Activated CD8-positive, alpha-beta memory T cell treated with anti-CD3 and anti-CD28 coated beads, Interleukin-2, amount 50 U/mL, for 48 hours (primary cell): ENCODE data around the gene CDIP1.

Experiments
- DNase-seq: peaks from one replicate; pipeline ENCODE4 v3.0.0-alpha.2; 2020

Gene CDIP1

DNA sequence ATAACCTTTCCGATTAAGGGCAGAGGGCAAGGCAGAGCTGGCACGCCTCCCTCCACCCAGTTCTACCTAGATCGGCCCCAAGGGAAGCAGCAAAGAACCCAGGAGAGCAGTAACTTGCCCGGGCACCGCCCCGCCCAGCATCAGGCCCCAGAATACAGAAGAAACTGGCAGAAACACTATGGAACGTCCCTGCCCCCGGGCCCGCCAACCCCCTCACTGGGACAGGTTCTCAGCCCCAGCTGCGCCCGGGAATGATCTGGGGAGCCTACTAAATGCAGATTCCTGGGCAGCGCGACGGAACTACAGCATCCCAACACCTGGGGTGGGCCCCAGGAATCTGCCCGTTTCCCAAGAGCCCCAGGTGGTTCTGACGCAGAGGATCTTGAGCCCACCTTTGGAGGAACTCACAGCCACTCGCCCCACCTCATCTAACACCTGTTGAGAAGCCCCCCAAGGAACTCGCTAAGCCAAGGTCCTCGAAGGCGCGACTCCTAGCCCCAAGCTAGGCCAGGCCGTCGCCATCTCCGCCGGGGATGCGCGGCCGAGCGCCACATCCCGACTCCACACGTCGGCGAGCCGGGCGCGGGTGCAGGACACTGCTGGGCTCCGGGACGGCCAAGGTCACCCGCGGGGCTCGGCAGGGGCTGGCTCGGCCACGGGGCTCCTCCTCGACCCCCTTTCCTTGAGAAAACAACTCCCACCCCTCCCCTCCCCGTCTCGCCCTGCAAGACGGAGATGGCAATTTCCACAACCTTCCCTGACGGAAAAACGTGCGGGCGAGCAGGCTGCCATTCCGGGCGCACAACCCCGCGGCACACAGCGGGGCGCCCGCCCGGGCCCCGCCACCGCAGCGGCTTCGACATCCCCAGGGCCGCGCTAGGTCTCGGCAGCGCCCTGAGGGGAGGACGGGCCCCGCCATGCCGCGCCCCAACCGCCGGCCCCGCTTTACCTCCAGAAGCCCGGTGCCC, 913 bp downstream of the CDIP1 start:
- DNase-seq: peak; percentile 63

DNA sequence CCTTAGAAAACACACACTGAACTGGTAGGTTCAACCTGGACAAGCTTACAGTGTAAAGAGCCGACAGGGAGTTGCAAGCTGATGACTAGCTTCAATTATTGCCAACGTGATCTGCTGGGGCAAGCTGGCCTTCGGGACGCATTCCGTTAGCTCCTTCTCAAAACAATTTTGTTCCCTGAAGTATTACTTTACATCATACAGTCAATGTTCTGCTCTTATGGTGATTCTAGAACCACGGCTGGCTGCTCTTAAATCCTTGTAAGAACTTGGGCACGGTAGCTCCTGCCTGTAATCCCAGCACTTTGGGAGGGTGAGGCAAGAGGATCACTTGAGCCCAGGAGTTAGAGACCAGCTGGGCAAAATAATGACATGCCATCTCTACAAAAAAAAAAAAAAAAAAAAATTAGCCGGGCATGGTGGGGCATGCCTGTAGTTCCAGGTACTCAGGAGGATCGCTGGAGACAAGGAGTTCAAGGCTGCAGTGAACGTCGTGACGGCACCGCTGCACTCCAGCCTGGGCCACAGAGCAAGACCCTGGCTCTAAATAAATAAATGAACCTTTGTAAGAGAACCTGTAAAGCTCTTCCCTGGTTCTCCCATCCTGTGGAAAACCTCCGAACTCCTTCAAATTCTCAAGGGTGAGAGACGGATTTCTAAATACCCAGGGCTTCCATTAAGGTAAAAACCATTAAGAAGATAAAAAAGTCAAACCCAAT, 2.0 kb downstream of the CDIP1 start:
- no peak for DNase-seq

DNA sequence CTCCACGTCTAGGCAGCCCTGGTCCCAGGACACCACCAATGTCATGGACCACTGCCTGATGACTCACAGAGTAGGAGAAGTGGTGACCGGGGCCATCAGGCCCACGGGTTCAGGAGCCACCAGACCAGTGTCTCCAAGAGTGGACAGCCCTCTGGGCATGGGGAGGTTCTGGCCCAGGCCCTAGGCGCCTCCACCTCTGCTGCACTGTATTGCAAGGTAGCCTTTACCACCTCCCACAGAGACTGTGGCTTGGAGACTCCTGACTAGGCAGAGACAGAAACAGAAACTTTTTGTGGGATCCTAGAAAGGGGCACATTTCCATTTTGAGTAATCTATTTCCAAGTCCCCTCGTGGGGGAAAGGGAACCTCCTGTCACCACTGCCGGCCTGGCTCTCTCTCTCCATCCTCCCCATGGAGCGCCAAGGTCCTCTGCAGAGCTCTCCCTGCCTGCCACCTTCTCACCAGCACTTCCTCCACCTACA, 2.9 kb downstream of the CDIP1 start:
- peak; percentile 64 for DNase-seq

DNA sequence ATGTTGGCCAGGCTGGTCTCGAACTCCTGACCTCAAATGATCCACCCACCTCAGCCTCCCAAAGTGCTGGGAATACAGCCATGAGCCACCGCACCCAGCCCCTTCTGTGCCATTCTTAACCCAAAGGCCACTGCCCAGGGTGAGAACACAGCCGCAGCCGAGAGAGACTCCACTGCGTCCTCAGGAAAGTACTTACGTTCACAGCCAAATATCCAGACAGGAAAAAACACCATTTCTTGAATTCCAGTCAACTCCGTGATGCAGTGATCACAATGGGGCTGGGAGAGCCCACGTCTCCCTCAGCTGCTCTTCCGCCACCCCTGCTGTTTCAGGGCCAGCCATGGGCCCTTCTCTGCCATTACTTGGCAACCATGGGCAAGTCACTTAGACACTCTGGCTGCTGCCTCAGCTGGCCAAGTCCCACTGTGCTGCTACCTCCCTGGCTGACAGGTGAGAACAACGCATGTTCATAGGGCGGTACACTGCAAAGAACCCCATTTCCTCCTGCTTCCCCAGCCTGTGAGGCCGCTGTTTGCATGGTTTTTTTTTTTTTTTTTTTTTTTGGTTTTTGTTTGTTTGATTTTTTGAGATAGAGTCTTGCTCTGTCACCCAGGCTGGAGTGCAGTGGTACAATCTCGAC, 4.3 kb downstream of the CDIP1 start:
- no peak for DNase-seq

DNA sequence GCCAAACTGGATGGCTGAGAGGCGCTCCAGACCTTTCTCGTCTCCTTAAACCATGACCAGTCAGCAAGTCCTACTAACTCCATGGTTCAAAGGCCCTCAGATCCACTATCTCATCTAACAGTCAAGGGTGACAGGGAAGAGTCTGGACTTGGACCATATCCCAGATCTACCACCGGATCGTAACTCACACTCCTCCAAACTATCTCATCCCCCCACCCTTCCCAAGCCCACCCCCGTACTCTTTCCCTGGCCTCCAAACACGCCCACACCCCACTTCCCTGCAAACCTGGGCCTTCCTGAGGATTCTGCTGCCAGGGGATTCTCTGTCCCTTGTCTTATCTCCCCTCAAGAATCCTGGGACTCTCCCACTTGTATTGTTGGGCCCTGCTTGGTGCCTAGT, 5.1 kb downstream of the CDIP1 start:
- DNase-seq: no peak

DNA sequence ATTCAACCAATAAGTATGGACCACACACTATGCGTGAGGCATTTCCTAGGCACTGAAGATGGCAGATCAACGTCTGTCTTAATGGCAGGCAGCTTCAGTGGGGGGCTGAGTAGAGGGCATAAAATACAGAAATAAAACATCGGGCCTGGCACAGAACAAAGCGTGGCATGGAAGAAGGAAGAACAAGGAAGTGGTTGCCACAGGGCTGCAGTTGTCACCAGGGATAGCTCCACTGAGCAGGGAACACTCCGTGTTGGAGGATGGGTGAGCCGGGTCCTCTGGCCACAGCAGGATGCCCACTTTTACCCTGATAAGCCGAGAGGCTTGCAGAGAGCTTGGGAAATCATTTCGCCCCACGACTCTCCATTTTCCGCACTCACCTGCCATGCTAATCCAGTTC, 6.3 kb downstream of the CDIP1 start:
- no peak for DNase-seq

DNA sequence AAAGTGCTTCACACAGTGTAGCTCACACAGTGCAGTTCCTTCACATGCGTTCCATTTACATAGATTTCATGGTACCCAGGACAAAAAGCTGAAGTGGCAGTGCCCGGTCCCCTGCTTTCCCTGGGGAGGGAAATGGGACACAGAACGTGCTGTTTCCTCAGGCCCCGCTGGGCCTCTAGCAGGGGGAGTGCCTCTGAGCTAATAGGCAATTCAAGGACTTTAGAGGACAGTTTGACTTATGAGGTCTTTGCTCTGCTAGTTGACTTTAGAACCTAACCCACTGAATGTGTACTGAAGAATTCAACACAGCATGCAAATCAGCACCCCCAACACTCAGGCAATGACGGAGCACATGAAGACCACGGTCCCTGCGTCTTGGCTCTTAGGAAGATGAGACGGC, 6.8 kb downstream of the CDIP1 start:
- DNase-seq: no peak

DNA sequence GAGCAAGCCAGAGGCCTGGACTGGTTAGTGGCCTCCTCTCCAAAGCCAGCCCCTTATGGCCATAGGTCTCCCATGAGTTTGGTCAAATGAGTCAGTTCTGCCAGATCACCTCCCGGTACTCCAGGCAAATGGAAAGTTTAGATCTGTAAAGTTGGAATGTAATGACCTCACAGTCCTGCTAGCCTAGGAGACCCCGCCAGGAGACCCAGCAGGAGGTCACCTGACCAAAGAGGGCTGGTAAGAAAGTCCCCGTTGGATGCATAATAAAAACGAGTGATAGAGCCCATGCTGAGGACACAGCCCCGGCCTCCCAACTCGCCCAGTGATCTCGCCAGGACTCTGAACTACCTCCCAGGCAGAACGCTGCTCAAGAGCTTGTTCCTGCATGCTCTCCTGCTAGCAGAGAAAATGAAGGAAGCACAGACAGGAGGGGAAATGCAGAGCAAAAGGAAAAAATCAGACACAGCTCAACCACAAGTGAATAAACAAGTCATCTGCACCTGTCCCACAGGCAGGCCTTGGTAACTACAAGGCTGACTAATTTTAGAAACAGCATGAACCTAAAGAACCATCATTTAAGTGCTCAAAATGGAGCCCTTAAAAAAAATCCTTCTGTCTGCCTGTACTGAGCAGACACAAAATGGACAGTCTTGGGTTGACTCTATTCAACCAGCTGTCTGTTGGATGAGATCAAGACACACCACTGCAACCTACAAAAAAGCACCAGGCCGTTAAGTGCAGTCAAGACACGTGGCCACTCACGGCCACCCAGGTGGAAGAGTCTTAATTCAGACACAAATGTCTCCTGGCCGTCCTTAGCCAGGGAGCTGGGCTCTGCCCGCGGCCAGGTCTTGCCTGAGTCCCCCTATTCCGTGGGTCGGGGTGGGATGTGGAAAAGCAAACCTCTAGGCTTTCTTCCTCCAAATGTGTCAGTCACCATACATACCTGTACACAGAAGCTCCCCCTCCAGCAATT, 9.2 kb downstream of the CDIP1 start:
- DNase-seq: no peak

DNA sequence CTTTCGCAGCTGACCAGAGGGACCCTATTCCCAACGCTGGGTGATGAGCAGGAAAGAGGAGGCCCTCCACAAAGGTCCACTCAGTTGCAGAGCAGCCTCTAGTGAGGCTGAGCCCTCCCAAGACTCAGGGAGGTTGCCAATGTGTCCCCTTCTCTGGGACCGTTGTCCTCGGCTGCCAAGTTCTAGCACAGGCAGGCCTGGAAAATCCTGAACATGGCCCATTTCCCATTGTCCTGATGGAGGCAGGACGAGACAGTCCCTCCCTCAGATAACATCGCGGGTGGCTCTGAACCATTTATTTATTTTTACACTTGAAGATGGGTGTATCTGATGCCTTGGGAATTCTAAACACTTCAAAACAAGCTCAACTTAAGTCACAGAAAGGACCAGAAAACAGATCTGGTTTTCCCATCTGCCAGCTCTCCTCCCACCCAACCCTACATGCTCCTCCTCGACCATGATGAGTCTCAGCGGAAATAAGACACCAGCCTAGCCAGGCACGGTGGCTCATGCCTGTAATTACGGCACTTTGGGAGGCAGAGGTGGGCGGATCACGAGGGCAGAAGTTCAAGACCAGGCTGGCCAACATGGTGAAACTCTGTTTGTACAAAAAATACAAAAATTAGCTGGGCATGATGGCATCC, 12.8 kb downstream of the CDIP1 start:
- no peak for DNase-seq

DNA sequence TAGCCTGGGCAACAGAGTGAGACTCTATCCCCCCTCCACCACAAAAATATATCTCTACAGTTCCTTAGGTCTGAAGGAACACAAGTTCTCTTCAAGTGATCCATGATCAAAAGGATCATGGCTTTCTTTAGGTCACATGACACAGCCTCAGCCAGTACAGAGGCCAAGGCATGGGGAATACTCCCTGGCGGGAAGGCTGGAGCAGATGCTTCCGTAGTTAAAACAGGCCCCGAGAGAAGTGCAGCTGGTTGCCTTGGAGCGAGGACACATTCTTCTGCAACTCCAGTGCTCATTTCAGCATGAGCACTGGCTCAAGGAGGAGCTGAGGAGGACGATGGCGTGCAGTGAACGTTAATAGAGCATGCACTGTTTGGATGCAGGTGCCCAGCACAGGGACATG, 13.5 kb downstream of the CDIP1 start:
- DNase-seq: no peak

DNA sequence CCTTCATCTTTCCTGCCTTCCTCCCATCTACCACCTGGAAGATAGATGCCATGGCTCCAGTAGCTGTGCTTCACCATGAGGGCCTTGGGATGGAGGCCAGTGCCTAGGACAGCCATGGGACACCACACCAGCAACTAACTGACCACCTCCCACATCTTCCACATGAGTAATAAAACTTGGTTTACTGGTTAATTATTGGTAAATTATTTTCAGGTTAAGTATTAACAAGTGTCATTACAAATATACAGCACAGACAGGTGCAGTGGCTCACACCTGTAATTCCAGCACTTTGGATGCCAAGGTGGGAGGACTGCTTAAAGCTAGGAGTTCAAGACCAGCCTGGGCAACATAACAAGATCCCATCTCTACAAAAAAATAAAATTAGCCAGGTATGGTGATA, 14.0 kb downstream of the CDIP1 start:
- no peak for DNase-seq

DNA sequence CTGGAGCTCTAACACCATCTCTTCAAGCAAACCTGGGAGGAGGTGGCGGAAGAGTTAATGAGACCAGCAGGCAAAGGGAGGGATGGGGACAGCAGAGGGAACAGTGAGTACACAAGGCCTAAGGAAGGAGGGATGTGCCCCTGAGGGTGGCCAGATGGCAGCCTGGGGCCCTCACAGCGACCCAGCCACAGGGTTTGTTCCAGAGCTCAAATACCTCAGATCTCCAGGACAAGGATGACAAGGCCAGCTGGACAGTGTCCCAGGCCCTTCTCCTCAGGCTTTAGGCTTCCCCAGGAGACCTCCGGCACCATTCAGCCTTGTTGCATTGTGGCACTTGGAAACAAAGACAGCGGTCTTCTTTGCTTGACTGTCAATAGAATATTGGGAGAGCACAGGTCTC, 14.9 kb downstream of the CDIP1 start:
- DNase-seq: no peak

DNA sequence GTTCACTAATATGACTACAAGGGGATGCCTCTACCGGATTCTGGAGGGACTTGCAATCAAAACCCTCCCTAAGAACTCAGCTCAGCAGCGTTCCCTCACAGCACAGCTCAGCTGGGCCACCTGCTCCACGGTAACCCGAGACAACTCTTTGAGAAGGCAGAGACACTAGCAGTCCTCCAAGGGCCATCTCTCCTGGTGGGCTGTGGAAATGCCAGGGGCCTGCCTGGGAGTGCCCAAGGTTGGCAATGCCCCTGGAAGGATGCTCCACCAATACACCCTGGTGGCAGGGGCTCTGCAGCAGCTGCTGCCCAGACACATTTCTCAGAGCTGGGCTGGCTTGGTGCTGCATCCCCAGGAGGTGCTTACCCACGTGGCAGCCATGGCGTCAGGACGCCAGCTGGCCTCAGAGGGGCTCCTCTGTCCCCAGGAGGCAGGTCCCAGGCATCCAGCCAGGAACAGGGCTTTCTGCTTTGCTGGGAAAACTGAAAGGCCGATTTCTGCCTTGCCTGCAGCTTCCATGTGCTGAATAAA, 16.5 kb downstream of the CDIP1 start:
- no peak for DNase-seq

DNA sequence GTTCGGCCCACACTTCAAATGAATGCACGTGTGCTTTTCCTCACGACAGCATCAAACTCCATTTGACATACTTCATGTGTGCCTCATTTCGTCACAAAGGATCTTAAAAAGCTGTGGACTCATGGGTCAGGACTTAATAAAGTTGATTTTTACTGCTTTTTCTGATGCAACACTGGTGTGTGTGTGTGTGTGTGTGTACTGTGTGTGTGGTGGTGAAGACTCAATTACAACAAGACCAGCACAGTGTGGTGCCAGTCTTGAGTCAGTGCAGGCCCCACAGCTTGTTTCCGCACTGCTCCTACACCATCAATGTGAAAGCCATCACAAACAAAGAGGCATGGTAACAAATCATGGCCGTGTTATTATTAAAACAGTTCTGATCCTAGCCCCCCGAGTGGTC, 17.7 kb downstream of the CDIP1 start:
- DNase-seq: no peak

DNA sequence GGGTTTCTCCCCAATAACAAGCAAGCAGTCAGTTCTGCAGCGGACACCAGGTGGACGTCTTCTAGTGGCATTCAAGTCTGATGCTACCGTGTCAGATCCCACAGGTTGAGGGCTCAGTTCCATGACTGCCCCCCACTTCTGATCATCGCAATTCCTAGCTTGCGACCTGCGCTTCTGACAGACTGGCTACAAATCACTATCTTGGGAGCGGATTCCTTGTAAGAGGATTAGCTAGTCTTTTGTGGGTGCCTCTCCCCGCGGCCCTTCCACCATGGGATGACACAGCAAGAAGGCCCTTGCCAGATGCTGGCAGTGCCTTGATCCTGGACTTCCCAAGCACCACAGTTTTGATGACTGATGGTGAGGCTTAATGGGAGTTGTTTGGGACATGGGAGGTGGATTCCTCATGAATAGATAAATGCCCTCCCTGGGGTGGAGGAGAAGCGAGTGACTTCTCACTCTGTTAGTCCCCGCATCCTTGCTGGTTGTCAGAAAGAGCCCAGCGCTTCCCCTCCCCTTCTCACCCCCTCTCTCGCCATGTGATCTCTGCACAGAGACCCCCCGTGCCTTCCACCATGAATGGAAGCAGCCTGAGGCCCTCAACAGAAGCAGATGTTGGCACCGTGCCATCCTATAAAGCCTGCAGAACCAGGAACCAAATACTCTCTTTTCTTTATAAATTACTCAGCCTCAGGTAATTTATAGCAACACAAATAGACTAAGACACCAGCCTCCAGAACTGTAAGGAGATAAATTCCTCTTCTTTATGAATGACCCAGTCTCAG, 19.1 kb downstream of the CDIP1 start:
- no peak for DNase-seq

DNA sequence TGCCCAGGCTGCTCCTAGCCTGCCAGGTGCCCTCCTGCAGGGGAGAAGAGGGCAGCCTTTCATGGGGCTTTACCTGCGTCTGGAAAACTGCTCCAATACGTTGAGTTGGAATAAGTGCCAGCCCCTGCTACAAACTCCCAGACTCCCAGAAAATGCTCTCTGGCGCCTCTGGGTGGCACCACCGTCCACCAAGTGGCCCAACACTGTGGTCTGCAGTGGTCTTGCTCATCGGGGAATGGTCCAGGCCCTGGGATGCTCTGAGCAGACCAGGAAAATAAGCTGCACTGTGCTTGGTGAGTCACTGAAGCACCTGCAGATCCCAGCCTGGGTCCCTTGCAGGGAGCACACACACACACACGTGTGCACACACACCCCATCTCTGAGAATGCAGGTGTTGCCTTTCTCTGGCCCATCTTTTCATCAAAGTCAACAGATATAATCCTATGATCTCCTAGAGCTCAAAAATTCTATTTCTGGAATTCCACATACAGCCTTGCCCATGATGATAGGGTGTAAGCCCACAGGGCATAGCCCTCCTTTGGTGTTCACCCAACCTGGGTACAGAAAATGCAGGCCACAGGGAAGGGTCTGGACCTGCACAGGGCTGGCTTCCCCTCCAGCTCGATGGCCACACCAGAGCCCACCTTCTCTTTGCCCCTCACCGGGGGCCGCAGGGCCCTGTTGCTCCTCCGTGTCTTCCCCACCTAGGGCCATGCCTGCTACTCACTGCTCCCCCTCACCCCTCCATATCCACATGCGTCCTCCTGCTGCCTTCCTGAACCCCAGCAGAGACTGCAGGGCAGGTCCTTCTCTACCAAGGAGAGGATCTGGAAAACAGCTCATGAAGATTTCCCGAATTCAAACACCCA, 20.5 kb downstream of the CDIP1 start:
- no peak for DNase-seq

DNA sequence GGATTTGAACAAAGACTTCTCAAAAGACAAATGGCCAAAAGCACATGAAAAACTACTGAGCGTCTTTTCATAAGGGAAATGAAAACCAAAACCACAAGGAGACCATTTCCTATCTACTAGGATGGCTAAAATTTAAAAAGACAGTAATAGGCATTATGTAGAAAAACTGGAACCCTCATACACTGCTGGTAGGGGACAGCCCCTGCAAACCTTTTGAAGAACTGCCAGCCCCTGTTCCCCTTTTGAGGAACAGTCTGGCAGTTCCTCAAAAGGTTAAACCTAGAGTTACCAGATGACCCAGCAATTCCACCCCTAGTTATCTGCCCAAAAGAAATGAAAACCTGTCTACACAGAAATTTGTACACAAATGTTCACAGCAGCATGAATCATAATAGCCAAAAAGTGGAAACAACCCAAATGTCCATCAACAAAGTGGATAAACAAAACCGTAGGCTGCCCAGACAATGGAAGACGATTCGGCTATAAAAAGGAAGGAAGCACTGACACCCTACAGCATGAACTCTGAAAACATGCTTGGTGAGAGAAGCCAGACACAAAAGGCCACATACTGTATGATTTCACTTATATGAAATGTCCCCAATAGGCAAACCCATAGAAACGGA, 22.9 kb downstream of the CDIP1 start:
- DNase-seq: no peak

DNA sequence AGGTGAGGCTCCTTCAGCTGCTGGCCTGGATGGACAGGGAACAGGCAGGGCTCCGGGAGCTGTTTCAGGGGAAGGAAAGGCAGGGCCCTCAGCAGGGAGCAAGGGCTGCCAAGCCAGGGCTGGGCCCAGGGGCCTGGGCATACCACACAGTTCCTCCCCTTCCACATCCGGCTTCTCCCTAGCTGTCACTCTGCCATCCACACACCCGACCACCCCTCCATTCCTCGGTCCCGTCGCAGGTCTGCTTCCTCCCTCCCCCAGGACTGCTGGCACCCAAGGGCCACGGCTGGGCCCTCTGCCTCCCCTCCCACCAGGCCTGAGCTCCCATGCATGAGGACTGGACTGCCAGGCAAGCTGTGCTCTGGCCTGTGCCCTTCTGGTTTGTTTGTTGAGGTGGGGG, 24.0 kb downstream of the CDIP1 start:
- no peak for DNase-seq

DNA sequence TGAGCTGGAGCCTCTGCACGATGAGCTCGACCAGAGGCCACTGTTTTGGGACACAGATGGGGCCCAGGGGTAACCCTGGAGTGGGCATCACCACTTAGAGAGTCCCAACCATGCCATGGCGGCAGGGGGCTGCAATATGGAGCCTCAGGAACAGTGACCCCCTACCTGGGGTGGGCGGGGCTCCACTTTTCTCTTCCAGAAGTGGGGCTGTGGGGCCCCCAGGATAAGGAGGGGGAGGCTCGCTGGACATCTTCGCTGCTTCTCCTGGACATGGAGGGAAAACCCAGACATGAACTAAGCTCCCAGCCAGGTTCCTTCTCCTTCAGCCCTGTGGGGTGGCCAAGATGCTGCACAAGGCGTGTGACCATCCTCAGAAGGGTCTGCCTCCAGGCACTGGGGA, 24.7 kb downstream of the CDIP1 start:
- DNase-seq: no peak
